NCI-H82 treated with DMSO at 0.1 percent for 48 hours (cell line): ENCODE results near the gene SRI.
A peak's percentile ranks its signal among the peaks of the same experiment; 100 is the strongest.
"Not testable (repeated sequence)": the region's sequence is repeated elsewhere in the genome, so short reads cannot be mapped to it uniquely, and the experiment has no call there.

Source experiments
- DNase-seq: peaks from one replicate; lab custom pipeline; 2025; ENCODE audit not compliant: unreplicated experiment; lab: John Stamatoyannopoulos, UW

SRI gene, protein sequence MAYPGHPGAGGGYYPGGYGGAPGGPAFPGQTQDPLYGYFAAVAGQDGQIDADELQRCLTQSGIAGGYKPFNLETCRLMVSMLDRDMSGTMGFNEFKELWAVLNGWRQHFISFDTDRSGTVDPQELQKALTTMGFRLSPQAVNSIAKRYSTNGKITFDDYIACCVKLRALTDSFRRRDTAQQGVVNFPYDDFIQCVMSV

DNA sequence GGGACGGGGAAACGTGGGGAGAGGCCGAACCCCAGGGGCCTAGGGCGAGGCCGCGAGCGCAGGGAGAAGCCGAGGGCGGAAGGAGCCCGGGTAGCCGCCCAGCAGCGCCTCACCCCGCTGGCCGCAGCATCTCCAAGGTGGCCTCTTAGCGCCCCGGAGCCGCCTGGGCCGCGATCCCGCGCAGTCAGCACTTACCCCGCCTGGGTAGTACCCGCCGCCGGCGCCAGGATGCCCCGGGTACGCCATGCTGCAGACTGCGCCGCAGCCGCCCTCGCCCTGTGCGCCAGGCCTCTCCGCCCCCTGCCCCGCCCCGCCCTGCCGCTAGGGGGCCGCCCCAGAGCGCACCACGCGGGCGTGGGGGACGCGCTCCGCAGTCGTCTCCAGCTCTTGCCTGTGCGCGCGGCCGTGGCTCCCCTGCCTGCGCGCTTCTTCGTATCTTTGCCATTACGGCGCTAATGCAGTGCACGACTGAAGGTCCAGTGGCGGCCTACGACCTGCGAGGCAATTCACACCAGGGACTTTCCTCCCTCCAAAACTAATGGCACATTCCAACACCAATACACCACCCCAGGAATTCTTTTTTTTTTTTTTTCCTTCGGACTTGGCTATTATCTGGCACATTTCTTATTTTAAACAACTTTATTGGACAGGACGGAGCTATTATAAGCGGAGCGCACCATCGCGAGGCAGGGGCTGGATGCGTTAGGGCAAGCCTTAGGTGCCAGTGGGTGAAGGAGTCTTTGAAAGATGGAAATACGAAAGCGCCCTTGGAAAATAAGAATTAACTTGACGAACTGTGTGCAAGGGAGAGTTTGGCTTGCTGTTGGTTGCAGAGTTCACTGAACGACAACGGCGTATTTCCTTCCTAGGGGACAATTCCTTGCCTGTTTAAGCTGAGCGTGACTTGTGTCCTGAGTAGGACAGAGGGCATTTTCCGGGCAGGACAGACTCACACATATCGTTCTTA is at the start of gene SRI:
Gene SRI, minus strand, starts transcription at position 258 of the 967 bp plus-strand sequence. Its CDS starts 12 bp downstream, at position 246.
- peak; percentile 29 for DNase-seq

- DNase-seq: no peak
Observed at GRCh38 chr7:88269586-88269985, 49.7 kb upstream of the SRI start.

DNA sequence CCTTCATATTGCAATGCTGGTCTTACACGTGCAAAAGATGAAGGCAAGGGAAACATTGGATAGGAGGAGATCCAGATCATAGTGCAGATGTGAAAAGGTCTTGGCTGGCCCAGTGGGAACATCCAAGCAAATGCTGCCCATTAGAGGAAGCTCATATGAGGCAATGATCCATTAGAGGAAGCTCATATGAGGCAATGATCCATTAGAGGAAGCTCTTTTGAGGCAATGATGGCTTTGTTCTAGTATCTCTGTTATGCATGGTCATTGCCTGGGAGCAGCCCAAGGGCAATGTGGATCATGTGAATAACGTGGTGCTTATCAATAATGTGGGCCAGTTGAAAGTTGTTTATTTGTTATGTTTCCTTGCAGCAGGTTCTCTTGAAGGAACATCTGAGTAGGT is 49.0 kb upstream of the SRI start:
- no peak for DNase-seq

DNA sequence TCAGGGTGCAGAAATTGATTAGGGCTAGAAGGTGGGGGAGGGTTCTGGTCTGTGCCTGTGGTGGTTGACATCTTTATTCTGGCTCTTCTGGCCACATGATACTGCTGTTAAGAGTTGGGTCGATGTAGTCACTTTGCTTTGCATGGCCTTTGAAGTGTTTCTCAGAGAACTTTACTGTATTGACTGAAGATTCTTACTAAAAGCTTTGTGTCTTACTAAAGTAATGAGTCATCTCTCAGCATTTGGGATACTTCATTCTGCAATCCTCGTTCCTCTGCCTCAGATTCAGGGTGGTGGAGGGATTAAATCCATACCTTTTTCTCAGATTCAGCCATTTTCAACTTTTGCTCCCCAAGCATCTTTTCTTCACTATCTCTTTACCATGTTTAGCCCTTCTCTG is 48.2 kb upstream of the SRI start:
- DNase-seq: no peak

- no peak for DNase-seq
Observed at GRCh38 chr7:88267421-88267820, 47.6 kb upstream of the SRI start.

- not testable (repeated sequence) for DNase-seq
Observed at GRCh38 chr7:88264987-88265386, 45.1 kb upstream of the SRI start.

GRCh38 chr7:88262562-88262961 is 42.7 kb upstream of the SRI start:
- no peak for DNase-seq

DNA sequence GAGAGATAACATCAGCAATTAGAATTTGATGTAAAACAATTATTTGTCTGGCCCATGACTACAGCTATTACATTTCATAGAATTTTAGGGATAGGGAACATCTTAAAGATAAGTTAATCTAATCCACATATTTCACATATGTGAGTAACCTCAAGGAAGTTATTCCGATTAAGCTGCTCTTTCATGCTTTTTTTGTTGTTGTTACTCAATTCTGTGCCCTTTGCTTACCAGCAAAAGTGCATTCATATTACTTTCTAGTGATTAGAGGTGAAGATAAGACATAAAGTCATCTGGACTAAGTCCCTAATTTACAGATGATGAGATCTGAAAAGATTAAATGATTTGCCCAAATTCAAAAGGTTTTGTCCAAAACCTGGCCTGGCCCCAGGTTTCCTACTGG is 40.9 kb upstream of the SRI start:
- no peak for DNase-seq

GRCh38 chr7:88259656-88260380 is 40.0 kb upstream of the SRI start:
- no peak for DNase-seq

- DNase-seq: not testable (repeated sequence)
Observed at GRCh38 chr7:88258296-88258695, 38.5 kb upstream of the SRI start.

DNA sequence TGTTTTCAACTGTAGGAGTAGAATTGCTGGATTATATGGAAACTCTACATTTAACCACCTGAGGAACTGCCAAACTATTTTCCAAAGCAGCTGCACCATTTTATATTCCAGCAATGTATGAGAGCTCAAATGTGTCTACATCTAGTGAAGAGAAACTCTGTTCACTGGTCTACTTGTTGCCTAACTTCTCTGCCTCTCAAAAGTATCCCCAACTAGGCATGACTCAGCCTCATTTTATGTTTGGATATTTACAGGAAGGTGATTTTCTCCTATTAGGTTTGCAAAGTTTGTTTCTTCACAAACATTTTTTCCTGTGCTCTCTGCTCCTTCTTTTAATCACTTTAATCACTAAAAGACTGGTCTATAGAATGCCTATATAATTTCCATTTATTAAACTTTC is 37.1 kb upstream of the SRI start:
- no peak for DNase-seq

DNA sequence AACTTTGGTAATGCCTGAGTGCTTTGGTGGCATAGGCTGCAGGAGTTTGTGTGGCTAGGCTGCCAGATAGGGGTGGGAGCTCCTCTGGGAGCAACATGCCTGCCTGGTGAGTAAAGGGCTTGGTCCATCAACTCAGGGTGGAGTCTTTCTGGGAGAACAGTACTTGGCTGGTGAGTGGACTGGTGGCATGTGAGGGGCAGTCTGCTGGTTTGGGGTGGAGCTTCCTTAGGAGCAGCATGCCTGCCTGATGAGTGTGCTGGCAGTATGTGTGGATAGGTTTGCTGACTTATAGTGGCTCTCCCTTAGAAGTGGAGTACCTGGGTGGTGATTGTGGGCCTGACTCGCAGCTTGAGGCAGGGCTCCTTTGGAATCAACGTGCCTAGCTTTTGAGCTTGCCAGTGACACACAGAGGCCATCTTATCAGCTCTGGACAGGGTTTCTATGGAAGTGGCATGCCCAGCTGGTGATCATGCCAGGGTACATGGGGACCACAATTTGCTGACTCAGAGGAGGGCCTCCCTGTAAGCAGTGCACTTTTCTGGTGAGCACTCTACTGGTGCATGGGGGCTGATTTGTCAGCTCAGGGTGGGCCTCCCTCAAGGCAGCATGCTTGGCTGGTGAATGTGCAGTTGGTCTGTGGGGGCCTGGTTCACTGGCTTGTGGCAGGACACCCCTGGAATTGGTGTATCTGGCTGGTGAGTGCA is 35.0 kb upstream of the SRI start:
- DNase-seq: no peak

DNA sequence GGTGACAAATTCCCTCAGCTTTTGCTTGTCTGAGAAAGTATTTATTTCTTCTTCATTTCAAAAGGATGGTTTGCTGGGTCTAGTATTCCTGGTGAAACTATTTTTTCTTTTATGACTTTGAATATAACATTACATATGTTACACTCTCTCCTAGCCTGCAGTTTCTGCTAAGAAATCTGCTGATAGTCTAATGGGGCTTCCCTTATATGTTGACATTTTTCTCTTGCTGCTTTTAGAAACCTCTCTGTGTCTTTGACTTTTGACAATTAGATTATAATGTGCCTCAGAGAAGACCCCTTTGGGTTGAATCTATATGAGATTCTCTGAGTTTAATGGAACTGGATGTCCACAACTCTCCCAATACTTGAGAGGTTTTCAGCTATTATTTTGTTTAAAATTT is 33.8 kb upstream of the SRI start:
- no peak for DNase-seq

- no peak for DNase-seq
Observed at GRCh38 chr7:88244258-88244657, 24.4 kb upstream of the SRI start.

DNA sequence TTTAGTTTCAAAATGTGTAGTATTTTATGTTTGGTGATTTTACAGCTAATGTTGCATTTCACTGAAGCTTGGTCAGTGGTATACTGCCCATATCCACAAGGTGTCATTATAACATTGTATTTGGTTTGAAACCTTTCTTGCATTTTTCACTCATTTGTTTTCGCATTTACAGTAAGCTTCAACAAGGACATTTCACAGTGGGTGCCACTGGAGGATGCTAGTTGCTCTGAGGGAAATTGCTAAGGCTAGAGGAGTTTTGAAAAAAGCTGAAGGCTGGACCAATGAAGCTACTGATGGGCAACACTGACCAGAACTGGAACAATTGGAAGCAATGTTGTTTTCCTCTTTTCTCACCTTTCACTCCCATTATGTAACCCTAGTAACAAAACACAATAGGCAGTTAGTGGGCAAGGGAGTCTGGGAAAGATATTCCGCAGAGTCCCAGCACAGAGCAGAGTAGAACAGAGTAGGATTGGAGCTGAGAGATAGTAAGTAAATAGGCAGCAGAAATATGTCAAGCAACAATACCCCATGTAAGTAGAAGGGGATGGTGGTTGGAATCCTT is 23.6 kb upstream of the SRI start:
- no peak for DNase-seq

DNA sequence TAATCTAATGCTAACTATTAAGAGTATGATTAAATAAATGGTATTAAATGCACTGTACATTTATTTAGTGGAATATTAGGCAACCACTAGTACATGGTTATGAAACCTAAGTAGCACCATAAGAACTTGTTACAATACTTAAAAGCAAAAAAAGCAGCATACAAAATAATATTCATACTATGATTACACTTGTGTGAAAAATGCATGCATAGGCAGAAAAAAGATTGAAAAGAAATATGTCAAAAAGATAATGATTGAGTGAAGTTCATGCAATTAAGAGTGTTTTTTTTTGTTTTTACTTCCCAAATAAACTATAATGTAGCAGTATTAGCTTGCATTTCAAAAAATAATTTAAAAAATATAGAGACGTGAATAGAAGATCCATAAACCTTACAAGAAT is 20.0 kb upstream of the SRI start:
- no peak for DNase-seq

DNA sequence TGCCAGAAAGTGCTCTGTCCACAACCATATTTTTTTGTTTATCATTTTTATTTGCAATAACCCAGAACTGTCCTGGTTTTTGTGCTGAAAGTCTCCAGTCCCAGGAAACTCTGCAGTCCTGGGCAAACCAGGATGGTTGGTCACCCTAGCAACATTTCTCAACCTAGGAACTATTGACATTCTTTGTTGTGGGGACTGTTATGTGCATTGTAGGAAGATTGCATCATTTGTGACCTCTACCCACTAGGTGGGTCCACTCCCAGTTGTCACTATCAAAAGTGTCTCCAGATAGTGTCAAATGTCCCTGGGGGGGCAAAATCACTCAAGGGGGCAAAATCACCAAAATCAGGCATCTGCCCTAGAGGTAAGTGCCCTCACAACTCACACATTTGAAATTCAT is 14.0 kb upstream of the SRI start:
- no peak for DNase-seq

GRCh38 chr7:88230646-88231045 is 10.8 kb upstream of the SRI start:
- no peak for DNase-seq

GRCh38 chr7:88229302-88229995 is 9.6 kb upstream of the SRI start:
- DNase-seq: no peak

- no peak for DNase-seq
Observed at GRCh38 chr7:88226886-88227516, 7.2 kb upstream of the SRI start.
